ENCODE results near the gene RNF40. TPM values are rescaled to one million over a fixed set of nuclear protein-coding genes. Genes with fewer than 3 reads are reported as not detected.
A peak's percentile ranks its signal among the peaks of the same experiment; 100 is the strongest.

Gene RNF40
- polyA plus RNA-seq, 5 donors = 89.0 to 108 (median 94.4) TPM

- DNase-seq = no peak
Measured at GRCh38 chr16:30760577-30761426, 1.3 kb upstream of the RNF40 start.

DNA sequence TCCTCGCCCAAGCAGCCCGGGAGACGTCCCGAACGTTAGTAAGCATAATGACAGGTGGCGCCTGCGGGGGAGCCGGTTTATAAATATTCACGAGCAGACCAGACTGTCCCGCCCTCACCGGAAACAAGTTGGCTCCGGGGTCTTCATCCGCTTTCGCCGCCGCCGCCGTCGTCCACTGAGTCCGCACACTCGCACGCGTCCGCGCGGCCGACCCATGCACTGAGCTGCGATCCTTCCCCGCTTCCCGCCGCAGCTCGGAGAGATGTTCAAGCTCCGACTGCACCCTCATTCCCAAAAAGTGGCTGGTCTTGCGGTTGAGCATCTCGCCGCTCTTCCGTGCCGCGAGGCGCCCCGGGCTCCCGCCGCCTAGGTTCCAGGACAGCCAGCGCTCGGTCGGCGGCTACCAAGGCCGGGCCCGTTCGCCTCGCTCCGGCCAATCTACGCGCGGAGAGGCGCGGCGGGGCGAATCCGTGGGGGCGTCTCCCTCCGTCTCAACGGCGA lies 645 bp upstream of the RNF40 start:
- DNase-seq = no peak

DNA sequence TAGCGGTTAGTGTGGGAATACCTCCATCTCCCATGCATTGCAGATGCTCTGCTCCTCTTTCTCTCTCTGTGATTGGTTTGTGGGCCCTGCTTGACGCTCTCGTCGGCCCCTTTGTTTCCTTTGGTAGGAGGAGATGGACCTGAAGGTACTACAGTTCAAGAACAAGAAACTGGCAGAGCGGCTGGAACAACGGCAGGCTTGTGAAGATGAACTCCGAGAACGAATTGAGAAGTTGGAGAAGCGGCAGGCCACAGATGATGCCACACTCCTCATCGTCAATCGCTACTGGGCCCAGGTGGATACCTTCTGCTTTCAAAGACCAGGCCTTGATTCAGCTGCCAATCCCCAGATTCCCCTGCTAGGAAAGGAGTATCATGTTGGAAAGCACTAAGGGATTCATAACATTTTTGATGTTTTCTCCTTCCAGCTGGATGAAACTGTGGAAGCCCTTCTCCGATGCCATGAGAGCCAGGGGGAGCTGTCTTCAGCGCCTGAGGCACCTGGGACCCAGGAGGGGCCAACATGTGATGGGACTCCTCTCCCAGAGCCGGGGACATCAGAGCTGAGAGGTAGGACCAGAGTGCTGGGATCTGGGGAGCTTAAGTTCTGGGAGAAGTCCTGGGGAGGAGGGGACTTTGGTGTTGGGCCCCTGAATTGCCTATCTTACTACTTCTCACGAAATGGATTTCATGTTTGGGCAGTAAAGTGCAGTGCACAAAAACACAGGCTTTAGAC lies 1.0 kb downstream of the RNF40 start:
- DNase-seq = no peak

GRCh38 chr16:30764086-30764485 lies 2.0 kb downstream of the RNF40 start:
- no peak for DNase-seq

GRCh38 chr16:30764816-30765465 lies 2.8 kb downstream of the RNF40 start:
- no peak for DNase-seq

GRCh38 chr16:30766206-30766932 lies 4.2 kb downstream of the RNF40 start:
- DNase-seq = no peak

- DNase-seq = no peak
Measured at GRCh38 chr16:30766933-30767284, 4.8 kb downstream of the RNF40 start.

DNA sequence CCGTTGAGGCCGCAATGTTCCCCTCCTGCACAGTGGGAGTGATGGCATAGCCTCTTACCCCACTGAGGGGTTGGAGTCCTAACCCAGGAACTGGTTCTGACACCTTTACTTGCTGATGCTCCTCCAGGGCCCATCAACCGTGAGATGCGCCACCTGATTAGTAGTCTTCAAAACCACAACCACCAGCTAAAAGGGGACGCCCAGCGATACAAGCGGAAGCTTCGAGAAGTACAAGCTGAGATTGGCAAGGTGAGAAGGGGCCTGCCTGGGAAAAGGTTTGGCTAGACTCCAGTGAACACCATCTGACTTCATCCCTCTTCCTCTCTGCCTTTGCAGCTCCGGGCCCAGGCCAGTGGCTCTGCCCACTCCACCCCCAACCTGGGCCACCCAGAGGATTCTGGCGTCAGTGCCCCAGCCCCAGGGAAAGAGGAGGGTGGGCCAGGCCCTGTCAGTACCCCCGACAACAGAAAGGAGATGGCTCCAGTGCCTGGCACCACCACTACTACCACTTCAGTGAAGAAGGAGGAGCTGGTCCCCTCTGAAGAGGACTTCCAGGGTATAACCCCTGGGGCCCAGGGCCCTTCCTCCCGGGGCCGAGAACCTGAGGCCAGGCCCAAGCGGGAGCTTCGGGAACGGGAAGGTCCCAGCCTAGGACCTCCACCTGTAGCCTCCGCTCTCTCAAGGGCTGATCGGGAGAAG lies 5.8 kb downstream of the RNF40 start:
- DNase-seq = no peak

GRCh38 chr16:30768583-30769181 lies 6.6 kb downstream of the RNF40 start:
- DNase-seq = no peak

GRCh38 chr16:30769379-30770089 lies 7.4 kb downstream of the RNF40 start:
- no peak for DNase-seq

DNA sequence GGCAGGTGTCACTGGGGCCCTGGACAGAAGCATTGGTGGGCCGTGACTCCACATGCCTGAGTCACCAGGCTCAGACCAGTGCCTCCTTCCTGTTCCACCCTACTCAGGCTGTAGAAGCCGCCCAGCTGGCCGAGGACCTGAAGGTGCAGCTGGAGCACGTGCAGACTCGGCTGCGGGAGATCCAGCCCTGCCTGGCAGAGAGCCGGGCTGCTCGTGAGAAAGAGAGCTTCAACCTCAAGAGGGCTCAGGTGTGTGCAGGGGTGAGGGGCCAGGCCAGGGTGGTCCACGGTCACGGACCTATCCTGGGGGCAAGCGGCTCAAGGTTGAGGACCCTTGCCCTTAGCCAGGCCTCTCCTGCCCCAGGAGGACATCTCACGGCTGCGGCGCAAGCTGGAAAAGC lies 9.6 kb downstream of the RNF40 start:
- no peak for DNase-seq

- no peak for DNase-seq
Measured at GRCh38 chr16:30773826-30774225, 11.7 kb downstream of the RNF40 start.

DNA sequence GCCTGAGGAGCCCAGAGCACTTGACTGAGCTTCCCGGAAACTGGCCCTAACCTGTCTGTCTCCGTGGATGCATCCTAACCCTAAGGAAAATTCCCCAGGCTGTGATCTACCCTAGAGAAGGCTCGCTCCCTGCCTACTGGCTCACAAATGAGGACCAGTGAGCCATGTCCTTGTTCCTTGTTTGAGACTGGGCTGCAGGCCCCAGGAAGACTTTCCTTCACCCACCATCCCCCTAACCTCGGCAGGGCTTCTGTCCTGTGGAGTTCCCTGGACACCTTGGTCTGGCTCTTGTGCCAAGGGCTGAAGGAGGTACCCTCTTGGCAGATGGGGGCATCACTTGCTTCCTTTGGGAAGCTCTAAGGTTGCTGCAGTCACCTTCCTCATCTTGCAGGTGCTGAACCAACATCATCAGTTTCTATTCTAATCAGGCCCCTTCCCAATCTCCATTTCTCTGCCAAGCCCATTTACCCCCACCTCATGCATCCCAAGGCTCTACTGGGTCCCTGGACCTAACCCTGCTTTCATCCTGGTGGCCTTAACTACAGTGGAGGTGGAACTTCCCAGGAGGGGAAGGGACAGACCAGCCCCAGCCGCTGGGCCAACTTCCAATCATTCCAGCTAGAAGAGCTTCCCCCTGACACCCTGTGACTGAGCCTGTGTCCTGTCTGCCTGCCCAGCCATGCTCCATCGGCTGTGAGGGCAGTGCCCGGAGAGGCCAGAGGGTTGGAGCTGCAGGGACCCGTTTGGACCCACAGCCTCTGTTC lies 12.4 kb downstream of the RNF40 start:
- no peak for DNase-seq

GRCh38 chr16:30775131-30775391 lies 12.9 kb downstream of the RNF40 start:
- DNase-seq = no peak

- DNase-seq = peak; percentile 78 to 83
Measured at GRCh38 chr16:30775392-30776188, 13.5 kb downstream of the RNF40 start.

GRCh38 chr16:30777591-30778297 lies 15.6 kb downstream of the RNF40 start:
- no peak for DNase-seq

DNA sequence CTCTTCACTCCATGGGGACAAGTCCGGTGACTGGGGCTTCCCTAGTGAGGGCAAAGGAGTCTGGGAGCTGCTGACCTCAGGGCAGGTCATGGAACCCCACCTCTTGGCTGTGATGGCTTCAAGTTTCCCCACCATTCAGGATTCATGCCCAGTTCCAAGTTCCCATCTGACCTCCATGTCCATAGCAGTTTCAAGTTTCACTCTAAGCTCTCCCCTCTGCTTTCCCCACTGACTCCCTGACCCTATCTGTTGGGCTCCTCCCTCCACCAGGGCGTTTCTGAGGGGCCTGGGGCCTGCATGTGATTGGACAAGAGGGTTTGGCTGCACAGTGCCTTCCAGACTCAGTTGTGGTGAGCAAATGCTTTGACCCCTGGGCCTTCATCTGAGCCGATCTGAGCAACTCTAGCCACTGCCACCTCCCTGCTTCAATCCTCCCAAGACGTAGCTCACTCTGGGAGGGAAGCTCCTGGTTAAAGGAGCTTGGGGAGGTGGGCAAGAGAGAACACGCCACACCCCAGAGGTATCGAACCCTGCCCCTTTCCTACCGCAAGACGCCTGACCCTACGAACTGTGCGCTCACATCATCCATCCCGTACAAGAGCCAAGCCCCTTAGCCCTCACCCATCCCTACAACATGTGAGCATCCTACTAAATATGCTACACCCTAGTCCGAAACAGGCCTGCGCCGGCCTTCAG lies 16.6 kb downstream of the RNF40 start:
- DNase-seq = no peak
